22Rv1 (cell line): ENCODE data around the gene DOCK11.

Experiments
- H3K27ac ChIP-seq: fragments of 450-650 bp; 2 replicates; pipeline ENCODE4 v1.5.1; 2017
- ZFX ChIP-seq: fragments of 450-650 bp; IDR thresholded peaks from 2 replicates; pipeline ENCODE4 v1.6.1; 2017; ENCODE audit warnings: antibody characterized with exemption, borderline replicate concordance
- TF ChIP-seq, protein P1 (sequence below): fragments of 450-650 bp; IDR thresholded peaks from 2 replicates; pipeline ENCODE4 v1.5.1; 2017; ENCODE audit warnings: mild to moderate bottlenecking

The DOCK11 gene

DNA sequence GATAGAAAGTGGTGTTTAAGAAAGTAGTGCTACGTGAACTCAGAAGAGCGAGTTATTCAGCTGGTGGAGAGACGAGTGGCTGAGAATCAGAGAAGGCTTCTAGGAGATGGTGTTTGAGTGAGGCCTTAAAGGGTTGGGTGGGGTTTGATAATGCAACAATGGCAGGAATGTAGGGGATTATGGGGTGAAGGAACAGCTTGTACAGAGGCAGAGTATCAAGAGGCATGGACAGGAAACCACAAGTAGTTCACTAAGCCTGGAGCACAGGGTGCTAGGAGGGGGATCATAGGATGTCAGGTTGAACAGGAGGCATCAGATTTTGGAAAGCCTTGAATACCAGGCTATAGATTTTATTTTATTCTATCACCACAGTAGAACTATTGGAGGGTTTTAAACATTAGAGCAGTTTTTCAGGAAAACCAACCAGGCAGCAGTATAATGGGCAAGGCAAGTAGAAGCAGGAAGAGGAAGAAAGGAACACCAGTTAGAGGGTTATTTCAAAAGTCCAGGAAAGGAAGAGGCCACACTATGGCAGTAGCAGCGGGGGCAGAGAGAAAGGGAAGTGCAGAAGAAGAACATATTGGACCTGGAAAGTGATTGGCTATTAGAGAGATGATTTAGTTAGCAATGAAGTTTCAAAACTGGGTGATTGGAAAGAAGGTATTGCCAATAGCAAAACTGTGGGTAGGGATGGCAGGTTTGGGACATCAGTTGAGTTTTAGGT is 99.2 kb downstream of the DOCK11 start:
- TF ChIP-seq, protein P1, sequence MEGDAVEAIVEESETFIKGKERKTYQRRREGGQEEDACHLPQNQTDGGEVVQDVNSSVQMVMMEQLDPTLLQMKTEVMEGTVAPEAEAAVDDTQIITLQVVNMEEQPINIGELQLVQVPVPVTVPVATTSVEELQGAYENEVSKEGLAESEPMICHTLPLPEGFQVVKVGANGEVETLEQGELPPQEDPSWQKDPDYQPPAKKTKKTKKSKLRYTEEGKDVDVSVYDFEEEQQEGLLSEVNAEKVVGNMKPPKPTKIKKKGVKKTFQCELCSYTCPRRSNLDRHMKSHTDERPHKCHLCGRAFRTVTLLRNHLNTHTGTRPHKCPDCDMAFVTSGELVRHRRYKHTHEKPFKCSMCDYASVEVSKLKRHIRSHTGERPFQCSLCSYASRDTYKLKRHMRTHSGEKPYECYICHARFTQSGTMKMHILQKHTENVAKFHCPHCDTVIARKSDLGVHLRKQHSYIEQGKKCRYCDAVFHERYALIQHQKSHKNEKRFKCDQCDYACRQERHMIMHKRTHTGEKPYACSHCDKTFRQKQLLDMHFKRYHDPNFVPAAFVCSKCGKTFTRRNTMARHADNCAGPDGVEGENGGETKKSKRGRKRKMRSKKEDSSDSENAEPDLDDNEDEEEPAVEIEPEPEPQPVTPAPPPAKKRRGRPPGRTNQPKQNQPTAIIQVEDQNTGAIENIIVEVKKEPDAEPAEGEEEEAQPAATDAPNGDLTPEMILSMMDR, result no peak
- no peak for TF ChIP-seq ZFX
- no peak overlapping the region for H3K27ac ChIP-seq

DNA sequence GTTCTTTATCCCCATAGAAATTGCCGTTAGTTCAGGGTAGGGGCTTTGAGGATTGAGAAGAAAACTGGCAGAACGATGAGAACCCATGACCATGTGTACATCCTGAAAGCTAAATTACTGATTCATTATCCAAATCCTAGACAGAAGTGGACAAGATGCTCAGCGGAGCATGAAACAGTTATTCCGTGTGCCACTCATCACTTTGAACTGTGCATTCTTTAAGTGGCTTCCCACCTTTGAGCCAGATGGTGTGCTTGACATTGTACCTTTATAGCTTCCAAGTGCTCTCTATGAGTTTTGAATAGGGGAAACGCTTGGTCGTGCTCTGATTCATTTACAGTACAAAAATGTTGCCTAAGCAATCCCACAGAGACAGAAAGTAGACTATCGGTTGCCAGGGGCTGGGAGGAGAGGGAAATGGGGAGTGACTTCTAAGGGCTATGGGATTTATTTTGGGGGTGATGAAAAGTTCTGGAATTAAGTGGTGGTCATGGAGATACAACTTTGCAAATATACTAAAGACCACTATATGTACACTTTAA is 100.0 kb downstream of the DOCK11 start:
- H3K27ac ChIP-seq, result no peak overlapping the region
- TF ChIP-seq ZFX, result no peak
- TF ChIP-seq, protein P1, result no peak

- no peak overlapping the region for H3K27ac ChIP-seq
- TF ChIP-seq, protein P1, result no peak
- no peak for TF ChIP-seq ZFX
These were observed 100.8 kb downstream of the DOCK11 start for GRCh38 chrX:118596390-118596789.

DNA sequence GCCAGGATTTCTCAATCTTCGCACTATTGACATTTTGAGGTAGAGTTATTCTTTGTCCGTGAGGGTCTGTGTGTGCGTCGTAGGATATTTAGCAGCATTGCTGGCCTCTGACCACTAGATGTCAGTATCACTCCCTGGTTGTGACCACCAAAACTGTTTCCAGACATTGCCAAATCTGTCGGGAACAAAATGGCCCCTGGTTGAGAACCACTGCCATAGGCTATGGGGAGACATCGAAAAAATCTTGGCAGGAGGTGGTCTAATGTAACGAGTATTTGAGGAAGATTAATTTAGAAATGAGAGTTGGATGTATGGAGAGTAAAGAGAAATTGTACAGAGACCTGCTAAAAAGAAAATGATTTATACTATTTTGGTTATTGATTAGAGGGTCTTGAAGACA is 108.4 kb downstream of the DOCK11 start:
- TF ChIP-seq ZFX, result no peak
- TF ChIP-seq, protein P1, result peak; percentile 76
- H3K27ac ChIP-seq, result no peak overlapping the region

DNA sequence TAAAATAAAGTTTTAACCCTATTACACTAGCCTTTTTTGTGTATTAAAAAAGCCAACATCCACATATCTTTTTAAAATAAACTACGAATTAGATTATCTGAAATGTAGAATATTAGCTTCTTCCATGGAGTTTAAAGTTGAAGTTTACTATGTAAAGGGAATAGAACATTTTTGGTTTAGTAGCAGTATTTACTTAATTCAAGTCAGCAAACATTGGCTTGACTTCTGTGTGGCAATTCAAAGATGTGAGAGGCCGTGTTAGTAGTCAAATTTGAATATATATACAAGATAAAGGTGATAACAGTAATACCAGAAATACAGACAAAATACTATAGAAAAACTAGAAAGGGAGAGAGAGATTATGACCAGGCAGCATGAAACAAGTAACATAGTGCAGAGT is 116.7 kb downstream of the DOCK11 start:
- TF ChIP-seq, protein P1, result no peak
- no peak for TF ChIP-seq ZFX
- H3K27ac ChIP-seq, result no peak overlapping the region

GRCh38 chrX:118614150-118614549 is 118.5 kb downstream of the DOCK11 start:
- TF ChIP-seq, protein P1, result no peak
- no peak for TF ChIP-seq ZFX
- H3K27ac ChIP-seq, result no peak overlapping the region

DNA sequence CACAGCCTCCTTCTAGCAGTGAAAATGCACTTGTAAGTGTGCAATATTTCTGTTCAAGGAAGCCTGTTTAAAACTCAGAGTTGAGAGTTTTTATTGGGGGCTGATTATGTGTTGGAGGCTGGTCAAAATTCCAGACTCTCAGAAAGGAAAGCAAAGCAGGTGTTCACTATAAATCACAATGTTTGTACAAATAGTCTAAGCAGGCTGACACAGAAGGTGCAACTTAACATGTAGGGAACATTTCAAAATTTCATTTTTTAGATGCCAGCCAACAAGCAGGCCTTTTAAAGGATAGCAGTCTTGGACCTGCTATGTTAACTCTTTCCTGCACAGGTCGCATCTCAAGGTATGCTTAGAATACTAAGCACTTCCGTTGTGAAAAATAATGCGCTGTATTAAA is 119.5 kb downstream of the DOCK11 start:
- no peak for TF ChIP-seq ZFX
- TF ChIP-seq, protein P1, result no peak
- H3K27ac ChIP-seq, result no peak overlapping the region
